GM08714 (cell line): Measurements from ENCODE around the gene ALG6.
"Not testable (repeated sequence)": the region's sequence is repeated elsewhere in the genome, so short reads cannot be mapped to it uniquely, and the experiment has no call there.

Experiments used
- H3K4me3 ChIP-seq: fragments of 200-500 bp; sonication (Bioruptor generic); 2 replicates; pipeline ENCODE4 v1.5.1; 2014; ENCODE audit warnings: mild to moderate bottlenecking, low read length, inconsistent platforms
- ZNF274 ChIP-seq: IDR thresholded peaks from 2 replicates; pipeline ENCODE4 v1.6.1; 2012; ENCODE audit warnings: mild to moderate bottlenecking, low read depth, low read length

Gene ALG6

GRCh38 chr1:63466759-63467158 is 99.3 kb downstream of the ALG6 start:
- no peak for TF ChIP-seq ZNF274
- H3K4me3 ChIP-seq = no peak overlapping the region

GRCh38 chr1:63468683-63469082 is 101.3 kb downstream of the ALG6 start:
- H3K4me3 ChIP-seq = not testable (repeated sequence)

GRCh38 chr1:63475761-63476160 is 108.3 kb downstream of the ALG6 start:
- no peak overlapping the region for H3K4me3 ChIP-seq
- no peak for TF ChIP-seq ZNF274

- no peak for TF ChIP-seq ZNF274
- no peak overlapping the region for H3K4me3 ChIP-seq
Observed at GRCh38 chr1:63480057-63480456, 112.6 kb downstream of the ALG6 start.

- TF ChIP-seq ZNF274 = no peak
- no peak overlapping the region for H3K4me3 ChIP-seq
Observed at GRCh38 chr1:63486629-63487028, 119.2 kb downstream of the ALG6 start.

- no peak for TF ChIP-seq ZNF274
Observed at GRCh38 chr1:63487336-63488065, 120.1 kb downstream of the ALG6 start.

More at GRCh38 chr1:63487336-63488065, 120.1 kb downstream of the ALG6 start:
- no peak overlapping the region for H3K4me3 ChIP-seq
